DOHH2 (cell line): ENCODE measurements around the gene ARPC5L.

Experiments used
- H3F3A ChIP-seq: fragments of 200-600 bp; sonication (generic), shearing (Covaris generic); 2 replicates; pipeline ENCODE4 v1.6.0; 2016; ENCODE audit warnings: antibody characterized with exemption, mild to moderate bottlenecking; ENCODE audit not compliant: control insufficient read depth, insufficient read depth
- H3K27ac ChIP-seq: fragments of 200-600 bp; sonication (generic); 2 replicates; pipeline ENCODE4 v1.5.1; 2014; ENCODE audit warnings: low read depth, mild to moderate bottlenecking, low read length, moderate library complexity
- H3K27me3 ChIP-seq: fragments of 200-600 bp; sonication (generic); 2 replicates; pipeline ENCODE4 v1.6.1; 2014; ENCODE audit warnings: mild to moderate bottlenecking, low read length, mixed read lengths; ENCODE audit not compliant: control insufficient read depth
- H3K36me3 ChIP-seq: fragments of 200-600 bp; sonication (generic); 2 replicates; pipeline ENCODE4 v1.6.1; 2014; ENCODE audit warnings: mild to moderate bottlenecking, low read length, moderate library complexity, mixed read lengths; ENCODE audit not compliant: control insufficient read depth
- H3K4me1 ChIP-seq: fragments of 200-600 bp; sonication (generic); 2 replicates; pipeline ENCODE4 v1.6.1; 2014; ENCODE audit warnings: mild to moderate bottlenecking, low read length, mixed read lengths; ENCODE audit not compliant: control insufficient read depth
- H3K4me2 ChIP-seq: fragments of 200-600 bp; sonication (generic); 2 replicates; pipeline ENCODE4 v1.6.0; 2014; ENCODE audit warnings: mild to moderate bottlenecking, low read length, moderate library complexity
- H3K4me3 ChIP-seq: fragments of 200-600 bp; sonication (generic); 2 replicates; pipeline ENCODE4 v1.5.1; 2014; ENCODE audit warnings: mild to moderate bottlenecking, low read length, mixed read lengths
- H3K79me2 ChIP-seq: fragments of 200-600 bp; sonication (generic); 2 replicates; pipeline ENCODE4 v1.6.1; 2014; ENCODE audit warnings: mild to moderate bottlenecking, low read length, mixed read lengths; ENCODE audit not compliant: control insufficient read depth
- H3K9me2 ChIP-seq: fragments of 200-600 bp; sonication (generic); replicated peaks from 2 replicates; pipeline ENCODE4 v1.6.1; 2014; ENCODE audit warnings: mild to moderate bottlenecking, low read length, mixed read lengths; ENCODE audit not compliant: control insufficient read depth
- H3K9me3 ChIP-seq: fragments of 200-600 bp; sonication (generic); 2 replicates; pipeline ENCODE4 v1.6.1; 2014; ENCODE audit warnings: antibody characterized with exemption, low read length, mixed read lengths; ENCODE audit not compliant: control insufficient read depth, insufficient read depth
- H4K20me1 ChIP-seq: fragments of 200-600 bp; sonication (generic); 2 replicates; pipeline ENCODE4 v1.6.0; 2014; ENCODE audit warnings: low read depth, mild to moderate bottlenecking, antibody characterized with exemption, low read length, moderate library complexity; ENCODE audit not compliant: control insufficient read depth, insufficient read depth
- CTCF ChIP-seq: fragments of 200-600 bp; sonication (generic); IDR thresholded peaks from one replicate; pipeline ENCODE4 v1.5.1; 2014; ENCODE audit warnings: antibody characterized with exemption, mild to moderate bottlenecking, low read depth, low read length; ENCODE audit not compliant: poor library complexity, severe bottlenecking
- EZH2phosphoT487 ChIP-seq: fragments of 200-600 bp; sonication (generic); IDR thresholded peaks from 2 replicates; pipeline ENCODE4 v1.6.1; 2017; ENCODE audit warnings: borderline replicate concordance, mild to moderate bottlenecking, antibody characterized with exemption, low read length, moderate library complexity, mixed read lengths

ARPC5L gene

GRCh38 chr9:124878021-124878420 is 16.1 kb downstream of the ARPC5L start:
- H4K20me1 ChIP-seq: peaks cover 14% of the 10 kb centered on the region
- H3K36me3 ChIP-seq: peaks cover 81% of the 10 kb centered on the region
- no peak overlapping the region for H3K27ac ChIP-seq
- H3K9me3 ChIP-seq: no peaks in the 10 kb centered on the region
- TF ChIP-seq EZH2phosphoT487: no peak
- H3K79me2 ChIP-seq: peaks cover 28% of the 10 kb centered on the region
- no peaks in the 10 kb centered on the region for H3K27me3 ChIP-seq
- peaks cover 17% of the 10 kb centered on the region for H3K4me1 ChIP-seq
- peaks cover 30% of the 10 kb centered on the region for H3F3A ChIP-seq
- no peak overlapping the region for H3K4me2 ChIP-seq
- H3K9me2 ChIP-seq: no peaks in the 10 kb centered on the region
- no peak overlapping the region for H3K4me3 ChIP-seq

- Histone ChIP-seq H3K36me3 (peaks cover 76% of the 10 kb centered on the region), H3K27me3 (no peaks in the 10 kb centered on the region), H3K9me3 (no peaks in the 10 kb centered on the region), H3K79me2 (peaks cover 23% of the 10 kb centered on the region), H3K9me2 (no peaks in the 10 kb centered on the region), H4K20me1 (peaks cover 9% of the 10 kb centered on the region), H3K4me3 (no peak overlapping the region), H3F3A (peaks cover 30% of the 10 kb centered on the region), H3K27ac (no peak overlapping the region), H3K4me2 (no peak overlapping the region), H3K4me1 (peaks cover 12% of the 10 kb centered on the region)
- TF ChIP-seq CTCF (no peak), EZH2phosphoT487 (no peak)
Observed at GRCh38 chr9:124878518-124878917, 16.6 kb downstream of the ARPC5L start.

- Histone ChIP-seq H3K36me3 (peaks cover 69% of the 10 kb centered on the region), H3K9me3 (no peaks in the 10 kb centered on the region), H3K4me3 (no peak overlapping the region), H3K4me1 (peaks cover 9% of the 10 kb centered on the region), H3F3A (peaks cover 30% of the 10 kb centered on the region), H3K4me2 (no peak overlapping the region), H3K27ac (no peak overlapping the region), H3K79me2 (peaks cover 16% of the 10 kb centered on the region), H3K9me2 (no peaks in the 10 kb centered on the region), H3K27me3 (no peaks in the 10 kb centered on the region), H4K20me1 (peaks cover 3% of the 10 kb centered on the region; the same call in 1 of the 2 replicates)
- TF ChIP-seq EZH2phosphoT487 (no peak), CTCF (no peak)
Observed at GRCh38 chr9:124879226-124879625, 17.3 kb downstream of the ARPC5L start.

- no peak overlapping the region for H3K4me3 ChIP-seq
- TF ChIP-seq CTCF (no peak), EZH2phosphoT487 (no peak)
- H3K27me3 ChIP-seq: no peaks in the 10 kb centered on the region
- peaks cover 30% of the 10 kb centered on the region for H3F3A ChIP-seq
- no peaks in the 10 kb centered on the region for H3K9me2 ChIP-seq
- H3K27ac ChIP-seq: no peak overlapping the region
- H3K9me3 ChIP-seq: no peaks in the 10 kb centered on the region
- peaks cover 3% of the 10 kb centered on the region; the same call in 1 of the 2 replicates for H4K20me1 ChIP-seq
- peaks cover 57% of the 10 kb centered on the region for H3K36me3 ChIP-seq
- peaks cover 3% of the 10 kb centered on the region for H3K79me2 ChIP-seq
- H3K4me2 ChIP-seq: no peak overlapping the region
- H3K4me1 ChIP-seq: peaks cover 9% of the 10 kb centered on the region
Observed at GRCh38 chr9:124880501-124880900, 18.6 kb downstream of the ARPC5L start.
